ENCODE measurements around the gene FOXP1.

GRCh38 chr3:71523628-71524027 is 59.9 kb downstream of the FOXP1 start:
- no peak for TF ChIP-seq TAF1 (IDR thresholded peaks at IDR 0.05; ENCODE audit: low read depth, low read length)
- no peak for TF ChIP-seq POLR2A (IDR thresholded peaks at IDR 0.05; ENCODE audit: low read depth, low read length)
- no peak for TF ChIP-seq POLR2AphosphoS5 (IDR thresholded peaks at IDR 0.05; ENCODE audit: low read depth, low read length)
- TF ChIP-seq POU2F2 (IDR thresholded peaks at IDR 0.05; ENCODE audit: low read depth, low read length) = no peak
- TF ChIP-seq PAX5 (IDR thresholded peaks at IDR 0.05; ENCODE audit: insufficient read depth, low read length, severe bottlenecking) = no peak
